Measurements from ENCODE around the gene RBM8A.
A peak's percentile ranks its signal among the peaks of the same experiment; 100 is the strongest.

RBM8A gene

GRCh38 chr1:145895471-145895870 lies 31.8 kb downstream of the RBM8A start:
- Histone ChIP-seq H3K4me3 (ENCODE audit: low read depth in 1 of 2, low read length in 1 of 2) (no peak overlapping the region), H3K27me3 (no peaks in the 10 kb centered on the region), H3K27ac (no peak overlapping the region), H3K9me3 (no peaks in the 10 kb centered on the region), H3K4me1 (ENCODE audit: control insufficient read depth in 1 of 2, insufficient read depth in 1 of 2, low read depth in 1 of 2, low read length in 1 of 2) (peaks cover 0 to 5% of the 10 kb centered on the region in 2 experiments), H3K36me3 (no peaks in the 10 kb centered on the region)
- no peak for TF ChIP-seq CTCF (IDR thresholded peaks at IDR 0.05)

GRCh38 chr1:145893306-145894055 lies 33.8 kb downstream of the RBM8A start:
- no peaks in the 10 kb centered on the region for H3K9me3 ChIP-seq
- peaks cover 0 to 5% of the 10 kb centered on the region in 2 experiments for H3K4me1 ChIP-seq (ENCODE audit: control insufficient read depth in 1 of 2, insufficient read depth in 1 of 2, low read depth in 1 of 2, low read length in 1 of 2)
- no peak for TF ChIP-seq CTCF (IDR thresholded peaks at IDR 0.05)
- H3K36me3 ChIP-seq, result no peaks in the 10 kb centered on the region
- no peak overlapping the region for H3K4me3 ChIP-seq (ENCODE audit: low read depth in 1 of 2, low read length in 1 of 2)
- no peaks in the 10 kb centered on the region for H3K27me3 ChIP-seq
- H3K27ac ChIP-seq, result no peak overlapping the region

- no peaks in the 10 kb centered on the region for H3K9me3 ChIP-seq
- no peaks in the 10 kb centered on the region for H3K36me3 ChIP-seq
- H3K27ac ChIP-seq, result no peak overlapping the region
- TF ChIP-seq CTCF (IDR thresholded peaks at IDR 0.05), result no peak
- peaks cover 0 to 5% of the 10 kb centered on the region in 2 experiments for H3K4me1 ChIP-seq (ENCODE audit: control insufficient read depth in 1 of 2, insufficient read depth in 1 of 2, low read depth in 1 of 2, low read length in 1 of 2)
- no peak overlapping the region for H3K4me3 ChIP-seq (ENCODE audit: low read depth in 1 of 2, low read length in 1 of 2)
- H3K27me3 ChIP-seq, result no peaks in the 10 kb centered on the region
Measured at GRCh38 chr1:145892486-145893087, 34.7 kb downstream of the RBM8A start.

GRCh38 chr1:145891587-145892485 lies 35.4 kb downstream of the RBM8A start:
- no peak overlapping the region for H3K27ac ChIP-seq
- H3K4me3 ChIP-seq (ENCODE audit: low read depth in 1 of 2, low read length in 1 of 2), result no peak overlapping the region
- H3K27me3 ChIP-seq, result no peaks in the 10 kb centered on the region
- peak; percentile 80 for TF ChIP-seq CTCF (IDR thresholded peaks at IDR 0.05)
- peaks cover 0 to 5% of the 10 kb centered on the region in 2 experiments for H3K4me1 ChIP-seq (ENCODE audit: control insufficient read depth in 1 of 2, insufficient read depth in 1 of 2, low read depth in 1 of 2, low read length in 1 of 2)
- no peaks in the 10 kb centered on the region for H3K9me3 ChIP-seq
- no peaks in the 10 kb centered on the region for H3K36me3 ChIP-seq

GRCh38 chr1:145891143-145891542 lies 36.1 kb downstream of the RBM8A start:
- H3K27ac ChIP-seq, result no peak overlapping the region
- no peaks in the 10 kb centered on the region for H3K27me3 ChIP-seq
- no peak overlapping the region for H3K4me3 ChIP-seq (ENCODE audit: low read depth in 1 of 2, low read length in 1 of 2)
- TF ChIP-seq CTCF (IDR thresholded peaks at IDR 0.05), result no peak
- H3K9me3 ChIP-seq, result no peaks in the 10 kb centered on the region
- H3K36me3 ChIP-seq, result no peaks in the 10 kb centered on the region
- H3K4me1 ChIP-seq (ENCODE audit: control insufficient read depth in 1 of 2, insufficient read depth in 1 of 2, low read depth in 1 of 2, low read length in 1 of 2), result peaks cover 3 to 7% of the 10 kb centered on the region in 2 experiments

Measured in neutrophil (primary cell).